COLO668 (cell line): Measurements from ENCODE around the gene UBA5.

Experiments
- DNase-seq: peaks from one replicate; lab custom pipeline; 2025; ENCODE audit not compliant: unreplicated experiment; lab: John Stamatoyannopoulos, UW

Gene UBA5

GRCh38 chr3:132652640-132653270 lies 7.4 kb upstream of the UBA5 start:
- DNase-seq = no peak

- no peak for DNase-seq
Observed at GRCh38 chr3:132654190-132654589, 5.9 kb upstream of the UBA5 start.

GRCh38 chr3:132654721-132655120 lies 5.4 kb upstream of the UBA5 start:
- no peak for DNase-seq

- no peak for DNase-seq
Observed at GRCh38 chr3:132655471-132655870, 4.7 kb upstream of the UBA5 start.

- no peak for DNase-seq
Observed at GRCh38 chr3:132657869-132658747, 2.0 kb upstream of the UBA5 start.

- no peak for DNase-seq
Observed at GRCh38 chr3:132659000-132659364, 1.1 kb upstream of the UBA5 start.

- DNase-seq = peak; percentile 34
Observed at GRCh38 chr3:132659365-132660051, 621 bp upstream of the UBA5 start, which contains the start of gene ACAD11. Gene ACAD11 (minus strand): TSS chr3:132659809. CDS start chr3:132659751, 58 bp downstream.

- DNase-seq = no peak
Observed at GRCh38 chr3:132660811-132661070, 612 bp downstream of the UBA5 start.

- no peak for DNase-seq
Observed at GRCh38 chr3:132661101-132661500, 972 bp downstream of the UBA5 start.

GRCh38 chr3:132662212-132662611 lies 2.1 kb downstream of the UBA5 start:
- no peak for DNase-seq

- DNase-seq = no peak
Observed at GRCh38 chr3:132665230-132665745, 5.2 kb downstream of the UBA5 start.

GRCh38 chr3:132669256-132669777 lies 9.2 kb downstream of the UBA5 start:
- DNase-seq = no peak

- no peak for DNase-seq
Observed at GRCh38 chr3:132675408-132675807, 15.3 kb downstream of the UBA5 start.

- no peak for DNase-seq
Observed at GRCh38 chr3:132679911-132680310, 19.8 kb downstream of the UBA5 start.

GRCh38 chr3:132681421-132681820 lies 21.3 kb downstream of the UBA5 start:
- no peak for DNase-seq

- no peak for DNase-seq
Observed at GRCh38 chr3:132682201-132682600, 22.1 kb downstream of the UBA5 start.

- no peak for DNase-seq
Observed at GRCh38 chr3:132690040-132690439, 29.9 kb downstream of the UBA5 start.

GRCh38 chr3:132694991-132695390 lies 34.9 kb downstream of the UBA5 start:
- DNase-seq = no peak

GRCh38 chr3:132695422-132695821 lies 35.3 kb downstream of the UBA5 start:
- DNase-seq = no peak

- no peak for DNase-seq
Observed at GRCh38 chr3:132703733-132704132, 43.6 kb downstream of the UBA5 start.

- DNase-seq = no peak
Observed at GRCh38 chr3:132709761-132710160, 49.6 kb downstream of the UBA5 start.

- DNase-seq = no peak
Observed at GRCh38 chr3:132710311-132710710, 50.2 kb downstream of the UBA5 start.
